SK-N-DZ (cell line): Measurements from ENCODE around the gene ZNF410. TPM values are rescaled to one million over a fixed set of nuclear protein-coding genes. Genes with fewer than 3 reads are reported as not detected.
"Not testable (repeated sequence)": the region's sequence is repeated elsewhere in the genome, so short reads cannot be mapped to it uniquely, and the experiment has no call there.

Source experiments
- DNase-seq: peaks from one replicate; pipeline ENCODE4 v3.0.0-alpha.2; 2015; ENCODE audit warnings: low spot score
- polyA plus RNA-seq, 2 experiments: library from polyadenylated mRNA; depleted of rRNA; stranded (reverse); fragments of >200 nt; gene quantifications; 2 replicates each; pipeline ENCODE4 v1.2.3, GENCODE V29; 2014

The ZNF410 gene, protein sequence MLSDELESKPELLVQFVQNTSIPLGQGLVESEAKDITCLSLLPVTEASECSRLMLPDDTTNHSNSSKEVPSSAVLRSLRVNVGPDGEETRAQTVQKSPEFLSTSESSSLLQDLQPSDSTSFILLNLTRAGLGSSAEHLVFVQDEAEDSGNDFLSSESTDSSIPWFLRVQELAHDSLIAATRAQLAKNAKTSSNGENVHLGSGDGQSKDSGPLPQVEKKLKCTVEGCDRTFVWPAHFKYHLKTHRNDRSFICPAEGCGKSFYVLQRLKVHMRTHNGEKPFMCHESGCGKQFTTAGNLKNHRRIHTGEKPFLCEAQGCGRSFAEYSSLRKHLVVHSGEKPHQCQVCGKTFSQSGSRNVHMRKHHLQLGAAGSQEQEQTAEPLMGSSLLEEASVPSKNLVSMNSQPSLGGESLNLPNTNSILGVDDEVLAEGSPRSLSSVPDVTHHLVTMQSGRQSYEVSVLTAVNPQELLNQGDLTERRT
- polyA plus RNA-seq (2014; cell fraction: cytosol; rRNA removed) = 55.2 and 58.4 TPM in 2 replicates
- polyA plus RNA-seq (2014; cell fraction: nucleus; rRNA removed) = 38.1 and 45.9 TPM in 2 replicates

DNA sequence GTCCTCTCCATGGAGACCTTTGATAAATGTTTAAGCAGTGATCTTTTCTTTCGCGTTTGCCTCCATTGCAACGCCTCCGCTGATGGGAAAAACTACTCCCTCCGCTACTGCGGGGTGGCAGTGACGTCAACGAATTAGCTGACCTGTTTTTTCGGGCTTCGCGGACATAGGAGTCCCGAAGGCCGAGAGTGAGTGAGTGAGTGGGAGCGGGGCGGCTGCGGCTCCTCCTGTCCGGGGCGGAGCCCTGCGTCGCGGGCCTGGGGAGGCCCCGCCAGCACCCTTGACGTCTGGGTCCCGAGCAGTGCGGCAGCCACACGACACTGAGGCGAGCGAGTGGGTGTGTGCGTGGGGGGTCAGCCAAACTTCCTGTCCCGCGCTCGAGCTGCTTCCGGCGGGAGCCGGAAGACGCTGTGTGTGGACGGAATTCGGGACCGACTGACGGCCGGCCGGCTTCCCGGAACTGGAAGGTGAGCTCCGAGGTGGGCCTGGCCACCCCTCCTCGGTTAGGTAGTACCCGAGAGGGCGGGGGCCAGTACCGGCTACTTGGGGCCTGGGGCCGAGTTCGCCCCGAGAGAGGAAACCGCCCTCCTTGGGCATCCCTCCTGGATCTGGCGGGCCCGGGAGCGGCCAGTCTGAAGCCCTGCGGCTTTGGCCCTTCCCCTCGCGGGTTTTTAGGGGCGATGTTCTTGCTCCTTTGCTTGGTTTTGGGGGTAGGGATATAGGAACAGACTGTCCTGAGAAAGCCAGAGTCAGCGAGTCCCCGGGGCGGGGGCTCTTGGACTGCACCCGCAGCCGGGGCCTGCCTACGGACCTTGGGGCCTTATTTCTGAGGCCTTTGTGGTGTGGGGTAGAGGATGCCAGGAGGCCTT is at the start of gene ZNF410:
TSS of gene ZNF410 (plus strand) at position 411 of the 869 bp plus-strand sequence. CDS start 5,317 bp downstream, outside the sequence.
- peak; percentile 92 for DNase-seq

DNA sequence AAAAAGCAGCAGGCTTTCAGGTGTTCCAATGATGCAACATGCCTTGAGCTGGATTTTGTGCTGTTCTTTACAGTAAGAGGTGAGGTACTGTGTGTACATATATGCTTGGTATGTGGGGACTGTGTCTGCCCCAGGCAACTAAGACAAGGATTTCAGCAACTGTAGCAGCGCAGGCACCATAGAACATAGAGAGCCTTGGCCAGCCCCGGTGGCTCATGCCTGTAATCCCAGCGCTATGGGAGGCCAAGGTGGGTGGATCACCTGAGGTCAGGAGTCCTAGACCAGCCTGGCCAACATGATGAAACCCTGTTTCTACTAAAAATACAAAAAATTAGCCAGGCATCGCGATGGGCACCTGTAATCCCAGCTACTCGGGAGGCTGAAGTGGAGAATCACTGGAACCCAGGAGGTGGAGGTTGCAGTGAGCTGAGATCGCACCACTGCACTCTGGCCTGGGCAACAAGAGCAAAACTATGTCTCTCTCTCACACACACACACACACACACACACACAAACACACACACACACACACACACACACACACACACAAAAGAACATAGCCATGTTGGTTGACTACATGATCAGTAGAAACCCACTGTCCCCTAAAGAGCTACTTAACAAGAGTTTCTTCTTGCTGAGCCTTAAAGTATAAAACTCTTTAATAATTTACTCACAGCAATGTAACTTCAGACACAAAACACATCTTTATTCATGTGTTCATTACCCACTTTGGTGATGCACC is 48.2 kb upstream of the ZNF410 start:
- DNase-seq = not testable (repeated sequence)

DNA sequence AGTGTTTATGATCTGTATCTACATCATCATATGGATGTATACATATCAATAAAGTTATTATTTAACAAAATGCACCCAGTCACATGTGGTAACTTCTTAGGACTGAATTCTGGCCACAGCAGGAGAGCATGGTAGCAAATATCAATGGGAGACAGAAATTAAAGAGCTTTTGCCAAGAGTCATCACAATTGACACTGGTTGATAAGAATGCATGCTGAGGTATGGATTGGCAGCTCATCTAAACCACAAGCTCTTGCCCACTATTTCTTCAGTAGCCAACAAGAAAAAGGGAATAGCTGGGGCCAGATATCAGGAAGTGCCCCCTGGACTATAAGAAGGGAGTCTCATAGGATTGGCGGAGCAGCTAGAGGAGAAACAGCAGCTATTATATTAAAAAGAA is 44.5 kb upstream of the ZNF410 start:
- DNase-seq = no peak

DNA sequence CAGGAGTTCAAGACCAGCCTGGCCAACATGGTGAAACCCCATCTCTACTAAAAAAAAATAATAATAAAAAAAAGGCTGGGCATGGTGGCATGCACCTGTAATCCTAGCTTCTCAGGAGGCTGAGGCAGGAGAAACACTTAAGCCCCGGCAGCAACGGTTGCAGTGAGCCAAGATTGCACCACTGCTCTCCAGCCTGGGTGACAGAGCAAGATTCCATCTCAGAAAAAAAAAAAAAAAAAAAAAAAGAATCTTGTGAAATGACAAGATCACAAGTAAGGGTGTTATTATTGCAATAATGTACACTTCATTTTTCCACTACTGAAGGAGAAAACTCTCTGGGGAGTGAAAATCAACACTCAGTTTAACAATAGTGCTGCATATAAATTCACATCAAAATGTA is 43.8 kb upstream of the ZNF410 start:
- DNase-seq = no peak

DNA sequence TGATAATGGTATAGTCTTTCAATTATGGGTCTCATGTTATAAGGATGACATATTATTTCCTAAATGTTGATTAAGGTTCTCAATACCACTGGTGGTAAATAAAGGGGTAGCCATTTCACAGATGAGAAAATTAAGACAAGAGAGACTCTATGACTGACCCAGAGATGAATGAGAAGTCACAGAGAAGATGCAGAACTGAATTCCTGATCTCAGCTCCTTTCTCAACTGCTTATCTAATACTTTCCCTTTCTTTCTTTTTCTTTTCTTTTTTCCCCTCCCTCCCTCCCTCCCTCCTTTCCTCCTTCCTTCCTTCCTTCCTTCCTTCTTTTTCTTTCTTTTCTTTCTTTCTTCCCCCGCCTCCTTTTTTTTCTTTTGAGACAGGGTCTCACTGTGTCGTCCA is 43.4 kb upstream of the ZNF410 start:
- DNase-seq = no peak

DNA sequence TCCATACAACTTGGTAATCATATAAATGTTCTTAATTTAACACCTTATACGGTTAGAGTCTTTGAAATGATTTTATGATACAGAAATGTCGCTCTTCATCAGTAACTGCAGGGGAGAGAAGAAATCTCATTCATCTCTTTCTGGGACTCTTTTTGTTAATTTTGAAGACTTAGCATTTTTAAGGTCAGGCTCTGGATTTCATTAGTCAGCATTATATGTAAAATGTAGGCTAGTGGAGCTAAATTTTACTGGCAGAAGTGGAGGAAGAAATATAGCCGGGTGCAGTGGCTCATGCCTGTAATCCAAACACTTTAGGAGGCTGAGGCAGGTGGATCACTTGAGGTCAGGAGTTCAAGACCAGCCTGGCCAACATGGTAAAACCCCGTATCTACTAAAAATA is 39.7 kb upstream of the ZNF410 start:
- DNase-seq = no peak

DNA sequence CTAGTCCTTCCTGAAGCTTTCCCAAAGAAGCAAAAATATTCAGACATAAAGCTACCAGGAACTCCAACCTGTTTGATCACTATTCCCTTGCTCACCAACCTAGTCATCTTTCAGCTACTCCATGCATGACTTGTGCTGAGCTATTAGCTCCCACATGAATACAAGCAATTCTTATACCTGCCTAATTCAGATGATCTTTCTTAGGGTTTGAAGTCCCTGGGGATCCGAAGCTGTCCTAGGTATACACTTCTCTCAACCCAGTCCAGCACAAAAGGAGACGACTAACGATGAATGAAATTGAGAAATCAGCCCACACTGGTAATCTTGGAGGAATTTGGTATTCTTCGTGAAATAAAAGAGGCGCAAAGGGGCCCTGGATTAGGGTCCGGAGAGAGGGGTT is 35.7 kb upstream of the ZNF410 start:
- DNase-seq = peak; percentile 7

DNA sequence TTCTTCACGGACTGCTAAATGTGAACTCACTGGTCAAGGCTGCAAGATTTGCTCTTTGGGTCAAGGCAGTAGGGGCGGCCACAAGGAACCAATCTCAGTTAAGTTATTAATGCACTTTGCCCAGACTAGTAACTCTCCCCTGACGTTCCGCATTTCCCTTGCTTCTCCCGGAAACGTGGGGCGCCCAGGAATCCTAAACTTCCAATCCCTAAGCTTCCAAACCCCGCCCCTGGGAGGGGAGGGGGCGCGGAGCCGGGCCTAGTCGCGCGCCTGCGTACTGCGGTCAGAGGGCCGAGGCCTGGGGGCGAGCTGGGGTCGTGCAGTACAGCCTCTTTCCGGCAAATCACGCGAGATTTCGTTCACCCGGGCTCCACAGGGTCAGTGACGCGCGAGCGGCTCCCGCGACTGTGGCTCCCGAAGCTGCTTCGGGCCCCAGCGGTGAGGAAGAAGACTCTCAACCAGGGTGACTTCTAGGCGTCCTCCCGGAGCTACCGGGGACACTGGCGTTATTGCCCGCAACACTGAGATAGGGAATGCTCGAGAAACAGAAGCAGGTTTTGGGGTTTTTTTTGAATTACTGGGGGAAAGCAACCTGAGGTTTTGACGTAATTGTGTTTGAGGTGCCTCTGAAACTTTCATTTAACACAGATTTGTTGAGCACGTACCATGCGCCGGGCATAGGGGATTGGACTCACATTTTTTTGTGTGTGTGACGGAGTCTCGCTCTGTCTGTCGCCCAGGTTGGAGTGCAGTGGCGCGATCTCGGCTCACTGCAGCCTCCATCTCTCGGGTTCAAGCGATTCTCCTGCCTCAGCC is 34.9 kb upstream of the ZNF410 start, which contains the start of gene PTGR2:
TSS of gene PTGR2 (plus strand) at position 265 of the 816 bp plus-strand sequence. CDS start 7,032 bp downstream, outside the sequence.
- DNase-seq = peak; percentile 95

DNA sequence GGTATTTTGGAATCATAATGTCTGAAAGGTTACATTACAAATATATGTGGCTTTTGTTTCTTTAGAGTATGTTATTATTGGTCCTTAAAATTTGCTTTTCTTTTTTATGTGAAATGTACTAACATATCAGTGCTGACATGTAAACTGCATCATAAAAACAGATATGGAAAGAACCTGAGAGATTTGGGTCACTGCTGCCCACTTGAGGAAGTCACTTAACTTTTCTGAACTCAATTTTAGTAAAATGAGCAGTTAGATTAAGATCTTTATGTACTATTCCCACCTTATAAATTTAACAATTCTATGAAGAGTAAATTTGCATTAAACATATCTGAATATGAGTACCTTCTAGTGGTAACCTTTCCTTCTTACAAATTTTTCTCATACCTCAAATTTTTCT is 27.5 kb upstream of the ZNF410 start:
- DNase-seq = no peak

DNA sequence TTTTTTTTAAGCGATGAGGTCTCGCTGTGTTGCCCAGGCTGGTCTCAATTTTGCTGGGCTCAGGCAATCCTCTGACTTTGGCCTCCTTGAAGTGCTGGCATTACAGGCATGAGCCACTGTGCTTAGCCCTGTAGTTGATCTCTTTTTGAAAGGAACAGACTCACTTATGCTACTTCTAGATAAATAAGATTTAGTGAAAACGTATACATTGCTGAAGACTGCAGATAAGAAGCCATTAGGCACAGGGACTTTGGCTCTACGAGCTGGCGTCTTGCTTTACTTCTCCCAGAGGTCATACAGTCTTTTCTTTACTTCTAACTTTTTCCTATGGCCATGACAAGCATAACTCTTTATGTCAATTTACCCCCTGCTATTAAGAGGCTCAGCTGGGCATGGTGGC is 25.6 kb upstream of the ZNF410 start:
- no peak for DNase-seq

DNA sequence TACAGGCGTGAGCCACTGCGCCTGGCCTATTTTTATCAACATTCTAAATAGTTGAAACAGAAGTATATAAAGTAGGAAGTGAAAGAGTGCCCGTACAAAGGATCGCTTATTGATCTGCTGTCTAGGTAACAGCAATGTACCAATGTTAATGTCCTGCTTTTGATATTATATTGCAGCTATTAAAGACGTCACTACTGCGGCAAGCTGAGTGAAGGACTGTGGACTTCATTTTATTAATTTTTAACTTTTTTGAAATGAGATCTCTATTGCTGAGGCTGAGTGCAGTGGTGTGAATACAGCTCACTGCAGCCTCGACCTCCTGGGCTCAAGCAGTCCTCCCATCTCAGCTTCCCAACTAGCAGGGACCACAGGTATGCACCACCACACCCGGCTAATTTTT is 24.2 kb upstream of the ZNF410 start:
- no peak for DNase-seq

DNA sequence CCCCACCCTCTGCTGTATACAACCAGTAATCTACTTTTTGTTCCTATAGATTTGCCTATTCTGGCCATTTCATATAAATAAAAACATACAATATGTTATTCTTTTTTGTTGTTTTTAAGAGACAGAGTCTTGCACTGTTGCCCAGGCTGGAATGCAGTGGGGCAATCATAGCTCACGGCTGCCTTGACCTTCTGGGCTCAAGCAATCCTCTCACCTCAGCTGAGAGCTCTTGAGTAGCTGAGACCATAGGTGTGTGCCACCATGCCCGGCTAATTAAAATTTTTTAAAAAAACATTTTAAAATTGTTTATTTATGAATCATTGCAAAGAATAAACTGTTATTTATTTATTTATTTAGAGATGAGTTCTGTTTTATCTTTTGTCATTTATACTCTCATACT is 23.4 kb upstream of the ZNF410 start:
- DNase-seq = no peak

DNA sequence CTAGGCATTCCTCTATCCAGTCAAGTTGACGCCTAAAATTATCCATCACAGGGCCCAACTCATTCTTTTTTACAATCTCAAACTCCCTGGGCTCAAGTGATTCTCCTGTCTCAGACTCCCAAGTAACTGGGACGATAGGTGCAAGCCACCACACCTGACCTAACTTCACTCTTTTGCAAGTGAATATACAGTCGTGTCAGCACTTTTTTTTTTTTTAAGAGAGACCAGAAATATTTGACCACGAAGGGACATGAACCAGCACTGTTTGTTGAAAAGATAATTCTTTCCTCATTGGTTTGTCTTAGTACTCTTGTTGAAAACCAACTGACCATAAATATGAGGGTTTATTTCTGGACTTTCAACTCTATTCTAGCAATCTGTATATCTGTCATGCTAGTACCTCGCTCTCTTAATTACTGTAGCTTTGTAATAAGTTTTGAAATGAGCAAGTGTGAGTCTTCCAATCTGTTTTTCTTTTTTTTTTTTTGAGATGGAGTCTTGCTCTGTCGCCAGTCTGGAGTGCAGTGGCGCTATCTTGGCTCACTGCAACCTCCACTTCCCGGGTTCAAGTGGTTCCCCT is 21.0 kb upstream of the ZNF410 start:
- no peak for DNase-seq

DNA sequence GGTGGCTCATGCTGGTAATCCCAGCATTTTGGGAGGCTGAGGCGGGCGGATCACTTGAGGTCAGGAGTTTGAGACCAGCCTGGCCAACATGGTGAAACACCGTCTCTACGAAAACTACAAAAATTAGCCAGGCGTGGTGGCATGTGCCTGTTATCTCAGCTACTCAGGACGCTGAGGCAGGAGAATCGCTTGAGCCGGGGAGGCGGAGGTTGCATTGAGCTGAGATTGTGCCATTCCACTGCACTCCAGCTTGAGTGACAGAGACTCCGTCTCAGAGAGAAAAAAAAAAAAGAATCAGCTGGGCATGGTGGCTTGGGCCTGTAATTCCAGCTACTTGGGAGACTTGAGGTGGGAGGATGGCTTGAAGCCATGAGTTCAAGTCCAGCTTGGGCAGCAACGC is 16.9 kb upstream of the ZNF410 start:
- not testable (repeated sequence) for DNase-seq

DNA sequence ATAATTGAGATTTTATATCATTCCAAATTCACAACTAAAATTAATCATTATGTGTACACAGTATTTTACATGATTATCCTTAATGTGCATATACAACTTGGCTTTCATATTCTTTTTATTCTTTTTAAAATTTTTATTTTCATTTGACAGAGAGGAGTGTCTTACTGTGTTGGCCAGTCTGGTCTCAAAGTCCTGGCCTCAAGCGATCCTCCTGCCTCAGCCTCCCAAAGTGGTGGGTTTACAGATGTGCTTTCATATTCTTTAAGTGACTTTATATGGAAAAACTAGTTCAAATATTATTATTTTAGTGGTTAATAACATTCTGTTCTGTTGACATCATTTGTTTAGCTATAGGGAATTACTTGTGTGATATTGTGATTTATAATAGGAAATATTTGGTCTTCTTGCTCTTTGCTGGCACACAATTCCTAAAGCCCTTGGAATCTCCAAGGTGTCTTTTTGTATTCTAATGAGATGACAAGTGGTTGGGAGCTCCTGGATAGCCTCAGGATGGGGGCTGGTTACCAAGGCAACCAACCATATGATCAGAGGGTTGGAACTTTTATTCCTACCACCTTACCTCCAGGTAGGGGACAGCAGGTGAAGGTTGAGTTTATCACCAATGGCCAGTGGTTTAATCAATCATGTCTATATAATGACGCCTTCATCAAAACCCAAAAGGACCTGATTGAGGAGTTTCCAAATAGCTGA is 16.0 kb upstream of the ZNF410 start:
- no peak for DNase-seq

DNA sequence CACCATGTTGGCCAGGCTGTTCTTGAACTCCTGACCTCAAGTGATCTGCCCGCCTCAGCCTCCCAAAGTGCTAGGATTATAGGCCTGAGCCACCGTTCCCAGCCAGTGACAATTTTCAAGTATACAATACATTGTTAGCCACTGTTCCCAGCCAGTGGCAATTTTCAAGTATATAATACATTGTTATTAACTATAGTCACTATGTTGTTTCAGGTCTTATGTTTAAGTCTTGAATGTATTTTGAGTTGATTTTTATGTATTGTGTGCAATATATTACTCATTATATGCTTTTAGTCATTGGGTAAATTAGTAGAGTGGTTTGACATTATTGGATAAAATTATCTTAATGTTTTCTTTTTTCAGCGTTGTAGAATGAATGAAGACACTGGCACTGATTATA is 13.0 kb upstream of the ZNF410 start:
- no peak for DNase-seq

DNA sequence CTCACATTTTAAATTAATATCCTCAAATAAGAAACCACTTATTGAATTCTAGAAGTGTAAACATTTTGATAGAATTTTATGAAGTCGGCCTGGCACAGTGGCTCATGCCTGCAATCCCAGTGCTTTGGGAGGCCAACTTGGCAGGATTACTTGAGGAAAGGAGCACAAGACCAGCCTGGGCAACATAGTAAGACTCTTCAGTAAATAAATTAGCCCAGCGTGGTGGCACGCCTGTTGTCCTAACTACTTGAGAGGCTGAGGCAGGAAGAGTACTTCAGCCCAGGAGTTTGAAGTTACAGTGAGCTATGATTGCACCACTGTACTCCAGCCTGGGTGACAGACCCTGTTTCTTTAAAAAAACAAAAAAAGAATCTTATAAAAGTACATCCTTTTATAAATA is 8.9 kb upstream of the ZNF410 start:
- DNase-seq = no peak

DNA sequence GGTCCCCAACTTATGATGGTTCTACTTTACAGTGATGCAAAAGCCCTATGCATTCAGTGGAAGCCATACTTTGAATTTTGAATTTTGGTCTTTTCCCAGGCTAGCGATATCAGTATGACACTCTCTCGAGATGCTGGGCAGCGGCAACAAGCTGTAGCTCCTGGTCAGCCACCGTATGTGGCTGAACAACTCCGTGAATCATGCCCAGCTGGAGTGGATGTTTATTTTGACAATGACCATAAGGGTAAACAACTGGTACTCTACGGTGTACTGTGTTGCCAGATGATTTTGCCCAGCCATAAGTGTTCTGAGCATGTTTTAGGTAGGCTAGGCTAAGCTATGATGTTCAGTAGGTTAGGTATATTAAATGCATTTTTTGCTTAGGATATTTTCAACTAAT is 8.2 kb upstream of the ZNF410 start:
- no peak for DNase-seq

DNA sequence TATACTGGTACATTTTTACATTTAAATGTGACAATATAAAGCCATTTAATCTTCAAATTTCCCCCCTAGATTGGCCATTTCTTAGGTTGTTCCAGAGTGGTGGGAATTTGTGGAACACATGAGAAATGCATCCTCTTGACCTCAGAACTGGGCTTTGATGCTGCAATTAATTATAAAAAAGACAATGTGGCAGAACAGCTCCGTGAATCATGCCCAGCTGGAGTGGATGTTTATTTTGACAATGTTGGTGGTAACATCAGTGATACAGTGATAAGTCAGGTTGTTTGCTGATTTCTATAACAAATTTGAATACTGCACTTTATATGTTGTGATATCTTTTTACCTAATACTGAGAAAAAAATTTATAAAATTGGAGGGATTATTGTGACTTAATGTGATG is 7.6 kb upstream of the ZNF410 start:
- no peak for DNase-seq
